SIG-M5 treated with dmso at 0.1 percent for 504 hours (cell line): ENCODE results near the gene CSMD2.
A peak's percentile ranks its signal among the peaks of the same experiment; 100 is the strongest.
"Not testable (repeated sequence)": the region's sequence is repeated elsewhere in the genome, so short reads cannot be mapped to it uniquely, and the experiment has no call there.

Experiments used
- DNase-seq: peaks from one replicate; lab custom pipeline; 2025; ENCODE audit not compliant: unreplicated experiment; lab: John Stamatoyannopoulos, UW

Gene CSMD2

DNA sequence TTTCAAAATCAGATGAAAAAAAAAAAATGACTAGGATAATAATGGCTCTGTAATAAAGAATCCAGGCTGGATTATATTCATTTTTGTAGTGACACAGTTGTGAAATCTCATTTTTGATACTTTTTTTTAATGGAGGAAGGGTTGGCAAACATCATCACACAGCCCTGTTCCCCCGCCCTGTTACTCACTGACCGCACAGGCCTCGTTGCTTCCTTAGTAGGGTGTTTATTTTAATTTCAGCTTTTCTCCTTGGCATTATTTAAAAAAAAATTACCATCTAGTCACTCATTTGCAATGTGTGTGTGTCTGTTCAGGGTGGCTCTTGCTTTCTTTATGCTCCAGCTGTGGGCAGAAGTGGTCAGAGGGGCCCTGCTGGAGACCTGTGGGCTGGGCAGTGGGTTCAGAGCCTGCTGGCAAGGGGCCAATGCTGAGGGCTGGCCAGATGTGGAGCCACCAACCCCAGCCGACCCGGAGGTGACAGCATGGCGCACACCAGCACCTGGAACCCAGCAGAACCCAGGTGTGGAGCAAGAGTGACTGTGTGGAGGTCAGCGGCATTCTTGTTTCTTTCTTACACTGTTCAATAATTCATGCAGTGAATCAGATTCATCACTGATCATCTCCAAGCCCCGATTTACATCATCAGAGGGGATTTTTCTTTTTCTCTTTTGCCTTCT lies 648.0 kb downstream of the CSMD2 start:
- no peak for DNase-seq

GRCh38 chr1:33516428-33516827 lies 648.6 kb downstream of the CSMD2 start:
- no peak for DNase-seq

DNA sequence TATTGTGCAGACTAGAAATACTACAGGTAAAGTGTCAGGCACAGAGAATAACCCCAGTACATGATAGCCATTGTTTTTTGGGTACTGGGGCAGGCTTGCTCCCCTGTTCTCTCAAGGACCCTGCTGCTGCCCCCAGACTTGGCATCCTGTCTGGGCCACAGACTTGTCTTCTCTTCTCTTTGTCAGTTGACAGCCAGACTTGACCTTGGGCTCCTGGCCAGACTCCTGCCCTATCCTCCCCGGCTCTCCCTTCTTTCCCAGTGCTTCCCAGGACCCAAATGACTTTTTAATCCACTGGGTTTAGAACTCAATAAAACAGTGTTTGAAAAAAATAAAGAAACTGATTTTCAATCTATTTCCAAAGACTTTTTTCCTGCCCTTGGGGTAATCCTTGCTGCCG lies 649.4 kb downstream of the CSMD2 start:
- no peak for DNase-seq

DNA sequence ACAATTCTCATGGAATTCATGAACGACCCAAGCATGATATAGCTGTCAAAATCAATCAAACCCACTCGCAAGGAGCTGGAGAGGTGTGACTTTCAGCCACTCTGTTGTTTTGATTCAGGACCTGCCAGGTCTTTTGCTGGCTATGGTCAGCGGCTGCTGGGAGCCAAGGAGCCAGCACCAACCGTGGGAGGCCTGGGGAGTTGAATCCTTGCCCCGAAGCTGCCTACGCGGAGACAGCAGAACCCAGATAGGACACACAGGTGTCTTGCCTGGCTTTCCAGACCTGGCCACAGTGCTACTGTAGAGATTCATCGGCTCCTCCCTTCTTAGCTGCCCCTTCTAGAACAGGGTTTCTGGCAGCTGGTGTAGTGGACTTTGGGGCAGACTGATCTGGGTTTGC lies 649.9 kb downstream of the CSMD2 start:
- DNase-seq, result no peak

GRCh38 chr1:33512226-33513011 lies 652.6 kb downstream of the CSMD2 start:
- DNase-seq, result peak; percentile 27

DNA sequence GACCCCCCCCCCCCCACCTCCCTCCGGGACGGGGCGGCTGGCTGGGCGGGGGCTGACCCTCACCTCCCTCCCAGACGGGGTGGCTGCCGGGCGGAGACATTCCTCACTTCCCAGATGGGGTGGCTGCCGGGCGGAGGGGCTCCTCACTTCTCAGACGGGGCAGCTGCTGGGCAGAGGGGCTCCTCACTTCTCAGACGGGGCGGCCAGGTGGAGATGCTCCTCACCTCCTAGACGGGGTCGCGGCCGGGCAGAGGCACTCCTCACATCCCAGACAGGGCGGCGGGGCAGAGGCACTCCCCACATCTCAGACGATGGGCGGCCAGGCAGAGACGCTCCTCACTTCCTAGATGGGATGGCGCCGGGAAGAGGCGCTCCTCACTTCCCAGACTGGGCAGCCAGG lies 655.8 kb downstream of the CSMD2 start:
- not testable (repeated sequence) for DNase-seq

GRCh38 chr1:33508151-33508550 lies 656.9 kb downstream of the CSMD2 start:
- no peak for DNase-seq

GRCh38 chr1:33507661-33508060 lies 657.4 kb downstream of the CSMD2 start:
- DNase-seq, result no peak

DNA sequence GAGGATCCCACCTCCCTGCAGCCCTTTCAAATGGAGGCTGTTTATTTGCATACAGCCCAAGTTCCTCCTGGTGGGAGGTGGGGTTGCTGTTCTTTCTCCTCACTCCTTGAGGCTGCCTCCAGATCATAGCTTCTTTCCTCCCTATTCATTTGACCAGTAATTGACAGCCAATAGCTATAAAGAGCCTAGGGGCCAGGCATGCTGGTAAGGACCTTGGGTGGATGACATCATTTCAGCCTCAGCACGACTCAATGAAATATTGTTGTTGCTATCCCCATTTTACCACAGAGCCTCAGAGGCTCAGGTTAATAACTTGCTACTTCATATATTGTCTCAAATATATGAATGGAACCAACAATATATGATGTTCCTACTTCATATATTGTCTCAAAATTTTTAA lies 661.5 kb downstream of the CSMD2 start:
- no peak for DNase-seq

GRCh38 chr1:33502726-33503125 lies 662.3 kb downstream of the CSMD2 start:
- DNase-seq, result no peak

DNA sequence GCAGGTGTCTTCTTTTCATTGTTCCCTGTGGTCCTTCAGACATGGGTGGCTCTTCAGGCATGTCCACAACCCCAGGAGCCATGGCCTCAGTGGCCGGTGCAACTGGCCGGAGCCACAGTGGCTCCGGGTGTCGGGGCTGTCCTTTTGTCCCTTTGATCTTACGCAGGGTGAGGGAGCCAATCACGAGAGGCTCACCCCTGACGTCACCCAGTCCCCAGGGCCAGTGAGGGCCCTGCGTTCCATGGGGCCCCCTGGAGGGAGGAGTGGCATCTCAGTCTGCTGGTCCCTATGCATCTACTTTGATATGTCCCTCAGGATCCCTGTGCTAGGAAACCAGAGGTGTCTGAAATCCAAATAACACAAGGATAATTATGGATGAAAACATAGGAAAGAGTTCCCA lies 663.3 kb downstream of the CSMD2 start:
- DNase-seq, result no peak

GRCh38 chr1:33501309-33501708 lies 663.7 kb downstream of the CSMD2 start:
- DNase-seq, result peak; percentile 7

- DNase-seq, result no peak
Observed at GRCh38 chr1:33500547-33500946, 664.5 kb downstream of the CSMD2 start.

GRCh38 chr1:33497410-33497809 lies 667.6 kb downstream of the CSMD2 start:
- DNase-seq, result no peak

DNA sequence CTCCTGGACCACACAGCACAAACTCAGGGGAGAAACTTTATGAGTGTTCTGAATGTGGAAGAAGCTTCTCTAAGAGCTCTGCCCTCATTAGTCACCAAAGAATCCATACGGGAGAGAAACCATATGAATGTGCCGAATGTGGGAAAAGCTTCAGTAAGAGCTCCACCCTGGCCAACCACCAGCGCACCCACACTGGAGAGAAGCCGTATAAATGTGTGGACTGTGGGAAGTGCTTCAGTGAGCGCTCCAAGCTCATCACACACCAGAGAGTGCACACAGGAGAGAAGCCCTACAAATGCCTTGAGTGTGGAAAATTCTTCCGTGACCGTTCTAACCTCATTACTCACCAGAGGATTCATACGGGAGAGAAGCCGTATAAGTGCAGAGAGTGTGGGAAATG lies 670.1 kb downstream of the CSMD2 start:
- DNase-seq, result no peak

DNA sequence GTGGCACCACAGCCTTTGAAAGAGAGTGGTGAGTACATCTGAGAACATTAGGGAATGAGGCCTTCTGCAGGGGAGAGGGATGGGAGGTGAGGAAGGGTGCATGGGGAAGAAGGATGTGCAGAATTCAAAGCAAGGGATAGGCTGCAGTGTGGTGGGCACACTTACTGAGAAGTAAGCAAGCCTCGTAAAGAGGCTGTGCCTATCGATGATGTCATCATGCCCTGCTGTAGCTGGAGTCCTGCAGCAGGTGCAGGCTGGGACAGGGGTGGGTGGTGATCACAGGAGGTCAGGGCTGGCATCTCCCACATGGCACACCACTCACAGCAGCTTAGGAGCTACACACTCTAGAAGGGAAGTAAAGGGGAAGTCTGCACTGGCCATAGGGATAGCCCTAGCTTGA lies 676.4 kb downstream of the CSMD2 start:
- no peak for DNase-seq

DNA sequence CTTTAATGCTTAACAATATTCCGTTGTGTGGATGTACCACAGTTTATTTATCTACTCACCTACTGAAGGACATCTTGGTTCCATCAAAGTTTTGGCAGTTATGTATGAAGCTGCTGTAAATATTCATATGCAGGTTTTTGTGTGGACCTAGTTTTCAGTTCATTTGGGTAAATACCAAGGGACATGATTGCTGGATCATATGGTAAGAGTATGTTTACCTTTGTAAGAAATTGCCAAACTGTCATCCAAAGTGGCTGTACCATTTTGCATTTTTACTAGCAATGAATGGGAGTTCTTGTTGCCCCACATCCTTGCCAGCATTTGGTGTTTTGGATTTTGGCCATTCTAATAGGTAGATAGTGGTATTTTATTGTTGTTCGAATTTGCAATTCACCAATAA lies 682.6 kb downstream of the CSMD2 start:
- no peak for DNase-seq

- no peak for DNase-seq
Observed at GRCh38 chr1:33477451-33477850, 687.6 kb downstream of the CSMD2 start.

DNA sequence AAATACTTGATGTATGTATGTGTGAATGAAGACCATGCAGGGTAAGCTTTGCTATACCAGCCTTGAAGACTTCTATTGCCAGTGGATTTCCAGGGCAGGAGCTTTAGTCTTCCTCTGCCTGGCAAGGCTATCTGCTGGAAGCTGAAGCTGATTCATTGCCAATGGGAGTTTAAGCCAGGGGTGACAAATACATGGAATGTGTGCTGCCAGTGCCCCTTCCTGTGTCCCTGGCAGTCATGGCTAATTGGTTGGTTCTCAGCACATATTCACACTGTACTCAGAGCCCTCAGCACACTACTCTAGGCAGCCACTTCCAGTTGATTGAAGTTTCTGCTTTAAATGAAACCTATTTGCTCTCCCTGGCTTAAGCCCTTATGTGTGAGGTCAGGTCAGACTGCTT lies 691.1 kb downstream of the CSMD2 start:
- no peak for DNase-seq

DNA sequence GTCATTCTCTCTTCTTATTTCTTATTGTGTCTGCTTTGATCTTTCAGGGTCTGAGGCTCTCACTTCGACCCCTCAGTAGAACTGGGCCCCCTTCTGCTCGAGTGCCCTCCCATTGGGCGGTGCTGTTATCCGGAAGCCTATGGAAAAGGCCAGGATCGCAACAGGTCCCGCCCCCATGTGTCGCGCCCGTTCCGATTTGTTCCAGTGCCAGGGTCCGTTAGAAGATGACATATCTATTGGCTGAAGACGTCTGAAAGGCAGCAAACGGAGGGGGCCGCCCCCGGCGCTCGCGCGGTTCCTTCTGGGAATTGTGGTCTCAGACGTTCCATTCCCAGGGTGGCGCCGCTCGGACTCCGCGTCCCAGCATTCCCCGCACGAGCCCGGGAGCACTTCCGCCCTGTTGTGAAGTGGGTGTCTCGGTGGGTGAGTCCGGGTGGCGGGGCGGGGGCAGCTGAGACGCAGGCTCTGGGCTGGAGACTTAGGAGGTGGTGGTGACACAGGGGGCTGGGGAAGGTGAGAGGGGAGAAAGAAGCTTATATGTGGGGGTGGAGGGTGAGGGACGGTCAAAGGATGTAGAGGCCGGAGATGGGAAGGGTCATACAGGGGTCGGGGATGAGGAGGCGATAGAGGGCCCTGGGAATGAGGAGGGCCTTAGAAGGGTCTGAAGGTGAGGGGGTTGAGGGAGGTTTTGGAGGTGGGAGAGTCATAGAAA lies 692.6 kb downstream of the CSMD2 start, which contains the start of gene ZSCAN20:
Gene ZSCAN20 (plus strand): TSS at position 377 of the 712 bp plus-strand sequence. CDS start 6,644 bp downstream, outside the sequence.
- peak; percentile 98 for DNase-seq

GRCh38 chr1:33471416-33471815 lies 693.6 kb downstream of the CSMD2 start:
- DNase-seq, result no peak

- peak; percentile 74 for DNase-seq
Observed at GRCh38 chr1:33470495-33471012, 694.5 kb downstream of the CSMD2 start.
